NK-92 (cell line): Measurements from ENCODE around the gene LPGAT1.
"Not testable (repeated sequence)": the region's sequence is repeated elsewhere in the genome, so short reads cannot be mapped to it uniquely, and the experiment has no call there.

ENCODE experiments used
- DNase-seq: peaks from one replicate; lab custom pipeline; 2025; ENCODE audit not compliant: unreplicated experiment; lab: John Stamatoyannopoulos, UW

LPGAT1 gene

GRCh38 chr1:211736351-211736915 lies 94.1 kb downstream of the LPGAT1 start:
- no peak for DNase-seq

GRCh38 chr1:211735208-211736170 lies 95.1 kb downstream of the LPGAT1 start:
- no peak for DNase-seq

GRCh38 chr1:211734791-211735190 lies 95.8 kb downstream of the LPGAT1 start:
- DNase-seq, result no peak

GRCh38 chr1:211734359-211734758 lies 96.2 kb downstream of the LPGAT1 start:
- DNase-seq, result no peak

- DNase-seq, result no peak
These were observed 98.1 kb downstream of the LPGAT1 start for GRCh38 chr1:211732293-211732980.

- DNase-seq, result no peak
These were observed 98.9 kb downstream of the LPGAT1 start for GRCh38 chr1:211731456-211732292.

GRCh38 chr1:211730347-211730746 lies 100.2 kb downstream of the LPGAT1 start:
- no peak for DNase-seq

GRCh38 chr1:211729238-211729637 lies 101.3 kb downstream of the LPGAT1 start:
- no peak for DNase-seq

- no peak for DNase-seq
These were observed 104.0 kb downstream of the LPGAT1 start for GRCh38 chr1:211726467-211726995.

- no peak for DNase-seq
These were observed 105.8 kb downstream of the LPGAT1 start for GRCh38 chr1:211724687-211725196.

- no peak for DNase-seq
These were observed 107.3 kb downstream of the LPGAT1 start for GRCh38 chr1:211723273-211723672.

- DNase-seq, result no peak
These were observed 108.0 kb downstream of the LPGAT1 start for GRCh38 chr1:211722277-211723175.

GRCh38 chr1:211716555-211716954 lies 114.0 kb downstream of the LPGAT1 start:
- not testable (repeated sequence) for DNase-seq

- no peak for DNase-seq
These were observed 114.6 kb downstream of the LPGAT1 start for GRCh38 chr1:211715971-211716370.

GRCh38 chr1:211714154-211714553 lies 116.4 kb downstream of the LPGAT1 start:
- DNase-seq, result no peak

GRCh38 chr1:211713231-211713630 lies 117.3 kb downstream of the LPGAT1 start:
- no peak for DNase-seq

- DNase-seq, result no peak
These were observed 119.3 kb downstream of the LPGAT1 start for GRCh38 chr1:211711315-211711705.

GRCh38 chr1:211710566-211711314 lies 119.8 kb downstream of the LPGAT1 start:
- no peak for DNase-seq

GRCh38 chr1:211708926-211709325 lies 121.6 kb downstream of the LPGAT1 start:
- DNase-seq, result no peak
